GM12891 (cell line): ENCODE results near the gene PNPLA3.

Source experiments
- DNase-seq: peaks from one replicate; pipeline ENCODE4 v3.0.0; 2011; ENCODE audit warnings: low spot score; ENCODE audit not compliant: insufficient read length
- FAIRE-seq: peaks from 2 replicates; lab custom pipeline; 2011; peaks lifted over from hg19 to GRCh38; lab: Jason Lieb, UNC
- PAX5 ChIP-seq: IDR thresholded peaks from 2 replicates; pipeline ENCODE4 v1.6.1; 2011; ENCODE audit warnings: low read length, moderate library complexity, mild to moderate bottlenecking; ENCODE audit not compliant: insufficient read depth, severe bottlenecking
- POLR2A ChIP-seq: IDR thresholded peaks from 2 replicates; pipeline ENCODE4 v1.6.1; 2011; ENCODE audit warnings: low read depth, low read length, control low read depth
- POLR2AphosphoS5 ChIP-seq: IDR thresholded peaks from 2 replicates; pipeline ENCODE4 v1.6.1; 2011; ENCODE audit warnings: low read depth, low read length, control low read depth
- POU2F2 ChIP-seq: IDR thresholded peaks from 2 replicates; pipeline ENCODE4 v1.6.1; 2011; ENCODE audit warnings: low read depth, mild to moderate bottlenecking, control low read depth, low read length, moderate library complexity
- SPI1 ChIP-seq: IDR thresholded peaks from 2 replicates; pipeline ENCODE4 v1.6.1; 2011; ENCODE audit warnings: low read depth, low read length, control low read depth
- TAF1 ChIP-seq: IDR thresholded peaks from 2 replicates; pipeline ENCODE4 v1.6.1; 2011; ENCODE audit warnings: low read depth, low read length, control low read depth

Gene PNPLA3

GRCh38 chr22:43971112-43971511 lies 47.5 kb downstream of the PNPLA3 start:
- TF ChIP-seq PAX5 (no peak), POLR2AphosphoS5 (no peak), POLR2A (no peak), TAF1 (no peak), POU2F2 (no peak), SPI1 (no peak)
- FAIRE-seq (no peak), DNase-seq (no peak)

GRCh38 chr22:43972931-43973462 lies 49.4 kb downstream of the PNPLA3 start:
- FAIRE-seq = no peak
- TF ChIP-seq TAF1 (no peak), SPI1 (no peak), POLR2A (no peak), POU2F2 (no peak), POLR2AphosphoS5 (no peak), PAX5 (no peak)

GRCh38 chr22:43974028-43974545 lies 50.5 kb downstream of the PNPLA3 start:
- FAIRE-seq (no peak), DNase-seq (no peak)
- TF ChIP-seq POLR2A (no peak), POLR2AphosphoS5 (no peak), SPI1 (no peak), PAX5 (no peak), POU2F2 (no peak), TAF1 (no peak)

More at GRCh38 chr22:43972931-43973462, 49.4 kb downstream of the PNPLA3 start:
- no peak for DNase-seq

DNA sequence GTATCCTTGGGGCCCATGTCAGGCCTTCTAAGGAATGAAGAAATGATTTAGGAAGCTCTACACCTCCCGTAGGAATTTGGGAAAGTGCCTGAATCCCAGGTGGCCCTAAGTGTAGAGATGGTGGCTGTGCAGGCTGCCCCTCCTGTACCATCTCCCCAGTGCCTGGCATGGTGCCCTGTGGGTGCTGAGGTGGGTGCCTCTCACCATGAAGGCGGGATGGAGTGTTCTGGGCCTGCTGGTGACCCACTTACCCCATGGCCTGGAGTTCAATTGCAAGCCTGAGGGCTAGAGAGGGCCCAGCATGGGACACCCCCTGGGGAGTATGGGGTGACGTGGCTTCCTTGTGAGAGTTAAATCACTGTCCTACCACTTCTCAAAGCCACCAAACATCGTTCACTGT lies 51.4 kb downstream of the PNPLA3 start:
- TF ChIP-seq SPI1 (no peak), POU2F2 (no peak), POLR2AphosphoS5 (no peak), PAX5 (no peak), POLR2A (no peak), TAF1 (no peak)
- DNase-seq (no peak), FAIRE-seq (no peak)

DNA sequence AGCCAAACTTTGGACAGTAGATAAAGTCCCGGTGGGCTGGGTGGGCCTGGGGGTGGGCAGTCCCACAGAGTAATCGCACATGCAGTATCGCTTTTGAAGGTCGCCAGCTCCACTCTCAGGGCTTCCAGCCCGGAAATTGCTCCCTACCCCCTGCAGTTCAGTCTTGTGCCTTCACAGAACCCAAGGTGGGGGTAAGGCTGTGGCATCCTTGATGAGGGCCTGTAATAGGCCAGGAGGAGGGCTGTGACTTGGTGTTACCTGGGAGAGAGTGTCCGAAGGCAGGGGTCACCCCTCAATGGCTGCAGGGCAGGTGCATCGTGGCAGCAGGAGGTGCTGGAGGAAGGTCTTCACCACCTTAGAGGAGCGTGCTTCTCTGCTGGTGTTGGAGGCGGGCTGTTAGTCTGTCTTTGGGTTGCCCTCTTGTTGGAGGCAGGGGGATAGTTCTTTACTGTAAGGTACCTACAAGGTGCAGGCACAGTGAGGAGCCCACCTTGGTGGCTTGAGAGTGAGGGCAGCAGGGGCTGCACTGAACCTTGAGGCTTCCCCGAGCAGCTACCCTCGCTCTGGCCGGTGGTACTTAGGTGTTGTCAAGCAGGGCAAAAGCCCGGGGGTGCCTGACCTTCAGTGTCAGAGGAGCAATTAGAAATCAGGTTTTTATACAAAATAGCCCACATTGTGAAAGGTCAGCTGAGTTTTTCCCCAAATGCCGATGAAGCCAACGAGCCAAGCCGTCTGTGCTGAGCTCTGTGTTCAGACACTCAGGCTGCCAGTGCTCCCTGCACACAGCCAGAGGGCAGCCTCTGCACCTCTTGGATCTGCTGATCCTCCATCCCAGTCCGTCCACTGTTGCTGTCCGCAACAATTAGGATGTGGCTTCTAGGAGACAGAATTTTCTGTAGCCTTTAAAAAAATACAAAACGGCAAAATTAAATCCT lies 53.5 kb downstream of the PNPLA3 start:
- TF ChIP-seq POLR2AphosphoS5 = no peak
- FAIRE-seq (no peak), DNase-seq (no peak)

DNA sequence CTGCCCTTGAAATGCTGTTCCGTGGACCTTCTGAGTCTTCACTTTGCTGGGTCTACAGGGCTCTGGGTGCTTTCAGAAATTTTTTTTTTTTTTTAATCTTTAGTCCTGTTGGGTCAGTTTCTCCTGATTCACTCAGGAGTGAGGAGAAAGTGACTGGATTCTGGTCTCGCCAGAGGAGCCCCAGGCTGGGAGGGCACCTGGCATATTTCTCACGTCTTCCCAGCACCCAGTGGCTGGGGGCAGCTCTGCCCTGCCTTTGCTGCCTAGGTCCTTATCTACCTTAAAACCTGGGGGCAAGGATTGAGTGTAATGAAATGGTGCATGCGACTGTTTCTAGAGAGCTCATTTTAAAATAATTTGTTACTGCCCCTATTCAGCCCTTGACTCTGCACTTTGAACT lies 55.0 kb downstream of the PNPLA3 start:
- TF ChIP-seq POLR2AphosphoS5 (no peak), POU2F2 (no peak), SPI1 (no peak), TAF1 (no peak), POLR2A (no peak), PAX5 (no peak)
- FAIRE-seq (no peak), DNase-seq (no peak)

- TF ChIP-seq SPI1 = no peak
- DNase-seq = no peak
- FAIRE-seq = no peak
Observed at GRCh38 chr22:43980579-43980978, 57.0 kb downstream of the PNPLA3 start.

DNA sequence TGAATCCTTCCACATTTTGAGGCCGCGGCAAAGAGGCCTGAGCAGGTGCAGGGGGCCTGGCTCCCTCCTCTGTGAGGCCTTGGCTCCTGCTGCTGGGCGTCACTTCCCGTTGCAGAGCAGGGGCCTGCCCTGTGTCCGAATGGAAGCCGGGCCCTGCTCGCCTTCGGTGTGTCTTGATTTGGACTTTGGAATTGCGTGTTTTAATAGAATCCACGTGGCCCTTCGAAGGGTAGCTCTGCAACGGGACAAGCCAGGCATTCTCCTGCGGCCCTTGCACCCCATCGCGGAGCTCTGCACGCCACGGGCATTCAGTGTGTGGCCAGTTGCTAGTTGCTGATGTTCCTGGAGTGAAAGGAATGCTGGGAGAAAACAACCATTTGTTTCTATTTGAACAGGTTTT lies 57.4 kb downstream of the PNPLA3 start:
- DNase-seq (no peak), FAIRE-seq (no peak)
- TF ChIP-seq TAF1 (no peak), SPI1 (no peak), POLR2AphosphoS5 (no peak), POLR2A (no peak), POU2F2 (no peak), PAX5 (no peak)

GRCh38 chr22:43983808-43984207 lies 60.2 kb downstream of the PNPLA3 start:
- no peak for FAIRE-seq
- no peak for DNase-seq
- TF ChIP-seq TAF1 (no peak), POU2F2 (no peak), POLR2AphosphoS5 (no peak), SPI1 (no peak), POLR2A (no peak), PAX5 (no peak)

DNA sequence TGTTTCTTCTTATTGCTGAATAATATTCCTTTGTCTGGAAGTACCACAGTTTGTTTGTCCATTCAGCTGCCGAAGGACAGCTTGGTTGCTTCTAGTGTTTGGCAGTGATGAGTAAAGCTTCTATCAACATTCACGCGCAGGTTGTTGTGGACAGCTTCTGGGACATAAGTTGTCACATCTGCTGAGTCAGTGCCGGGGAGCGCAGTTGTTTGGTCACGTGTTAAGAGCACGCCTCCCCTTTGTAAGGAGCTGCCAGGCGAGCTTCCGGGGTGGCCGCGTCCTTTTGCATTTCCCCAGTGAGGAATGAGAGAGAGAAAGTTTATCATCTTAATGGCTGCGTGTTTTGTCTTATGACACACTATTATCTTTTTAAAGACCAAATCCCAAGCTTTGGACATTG lies 61.9 kb downstream of the PNPLA3 start:
- DNase-seq = no peak
- TF ChIP-seq SPI1 (no peak), PAX5 (no peak), POLR2A (no peak), TAF1 (no peak)
- no peak for FAIRE-seq
